Neural progenitor cell (in vitro differentiated cells): ENCODE data around the gene TPCN2. TPM values are rescaled to one million over a fixed set of nuclear protein-coding genes. Genes with fewer than 3 reads are reported as not detected.

Source experiments
- DNase-seq: peaks from one replicate; pipeline ENCODE4 v3.0.0-alpha.2; 2016; ENCODE audit warnings: low spot score
- H2AFZ ChIP-seq: fragments of 200-600 bp; sonication (generic); replicated peaks from 2 replicates; pipeline ENCODE4 v1.6.1; 2016; ENCODE audit warnings: antibody characterized with exemption
- H3F3A ChIP-seq: fragments of 200-600 bp; sonication (generic); 2 replicates; pipeline ENCODE4 v1.6.1; 2016; ENCODE audit warnings: antibody characterized with exemption, low read depth
- H3K27ac ChIP-seq: fragments of 200-600 bp; sonication (generic); 2 replicates; pipeline ENCODE4 v1.5.1; 2016; ENCODE audit warnings: mild to moderate bottlenecking
- H3K27me3 ChIP-seq: fragments of 200-600 bp; sonication (generic); 2 replicates; pipeline ENCODE4 v1.6.1; 2016; ENCODE audit warnings: mild to moderate bottlenecking, moderate library complexity
- H3K36me3 ChIP-seq: fragments of 200-600 bp; sonication (generic); 2 replicates; pipeline ENCODE4 v1.5.1; 2016
- H3K4me1 ChIP-seq: fragments of 200-600 bp; sonication (generic); 2 replicates; pipeline ENCODE4 v1.6.1; 2016; ENCODE audit warnings: mixed run types
- H3K4me2 ChIP-seq: fragments of 200-600 bp; sonication (generic); 2 replicates; pipeline ENCODE4 v1.6.1; 2016
- H3K4me3 ChIP-seq: fragments of 200-600 bp; sonication (generic); 2 replicates; pipeline ENCODE4 v1.5.1; 2016
- H3K79me2 ChIP-seq: fragments of 200-600 bp; sonication (generic); 2 replicates; pipeline ENCODE4 v1.6.1; 2016; ENCODE audit warnings: low read depth
- H3K9ac ChIP-seq: fragments of 200-600 bp; sonication (generic); 2 replicates; pipeline ENCODE4 v1.6.1; 2016
- H3K9me3 ChIP-seq: fragments of 200-600 bp; sonication (generic); 2 replicates; pipeline ENCODE4 v1.5.1; 2016; ENCODE audit warnings: low read depth
- H4K20me1 ChIP-seq: fragments of 200-600 bp; sonication (generic); 2 replicates; pipeline ENCODE4 v1.6.1; 2016; ENCODE audit warnings: low read depth
- H3K27ac Mint-ChIP-seq: 3 replicates; pipeline ENCODE4 v1.8.0; 2021; ENCODE audit warnings: mixed read lengths
- H3K27me3 Mint-ChIP-seq: 2 replicates; pipeline ENCODE4 v1.8.0; 2022; ENCODE audit warnings: low read depth, mild to moderate bottlenecking, inconsistent platforms, moderate library complexity, mixed read lengths; ENCODE audit not compliant: insufficient read depth
- H3K36me3 Mint-ChIP-seq: 3 replicates; pipeline ENCODE4 v1.8.0; 2021; ENCODE audit warnings: mixed read lengths
- H3K4me1 Mint-ChIP-seq: 3 replicates; pipeline ENCODE4 v1.8.0; 2021; ENCODE audit warnings: mixed read lengths
- H3K4me3 Mint-ChIP-seq: 3 replicates; pipeline ENCODE4 v1.8.0; 2021; ENCODE audit warnings: mild to moderate bottlenecking, moderate library complexity, mixed read lengths
- H3K9me3 Mint-ChIP-seq: 3 replicates; pipeline ENCODE4 v1.8.0; 2020; ENCODE audit warnings: mixed read lengths
- EZH2 ChIP-seq: fragments of 200-600 bp; sonication (generic); IDR thresholded peaks from 2 replicates; pipeline ENCODE4 v1.6.1; 2017; ENCODE audit warnings: antibody characterized with exemption, mild to moderate bottlenecking, moderate library complexity
- EZH2phosphoT487 ChIP-seq: fragments of 200-600 bp; sonication (generic); IDR thresholded peaks from 2 replicates; pipeline ENCODE4 v1.6.1; 2017; ENCODE audit warnings: antibody characterized with exemption
- total RNA-seq: library from RNA; depleted of rRNA; stranded (reverse); fragments of >200 nt; gene quantifications from 2 replicates; pipeline ENCODE4 v1.2.3, GENCODE V29; 2015; ENCODE audit warnings: low replicate concordance
- TF ChIP-seq, protein P1 (sequence below): fragments of 200-600 bp; sonication (generic); IDR thresholded peaks from 2 replicates; pipeline ENCODE4 v1.5.1; 2017; ENCODE audit warnings: antibody characterized with exemption, mild to moderate bottlenecking

Gene TPCN2
- total RNA-seq, 1 donor from 2014 or later = 7.2 TPM

DNA sequence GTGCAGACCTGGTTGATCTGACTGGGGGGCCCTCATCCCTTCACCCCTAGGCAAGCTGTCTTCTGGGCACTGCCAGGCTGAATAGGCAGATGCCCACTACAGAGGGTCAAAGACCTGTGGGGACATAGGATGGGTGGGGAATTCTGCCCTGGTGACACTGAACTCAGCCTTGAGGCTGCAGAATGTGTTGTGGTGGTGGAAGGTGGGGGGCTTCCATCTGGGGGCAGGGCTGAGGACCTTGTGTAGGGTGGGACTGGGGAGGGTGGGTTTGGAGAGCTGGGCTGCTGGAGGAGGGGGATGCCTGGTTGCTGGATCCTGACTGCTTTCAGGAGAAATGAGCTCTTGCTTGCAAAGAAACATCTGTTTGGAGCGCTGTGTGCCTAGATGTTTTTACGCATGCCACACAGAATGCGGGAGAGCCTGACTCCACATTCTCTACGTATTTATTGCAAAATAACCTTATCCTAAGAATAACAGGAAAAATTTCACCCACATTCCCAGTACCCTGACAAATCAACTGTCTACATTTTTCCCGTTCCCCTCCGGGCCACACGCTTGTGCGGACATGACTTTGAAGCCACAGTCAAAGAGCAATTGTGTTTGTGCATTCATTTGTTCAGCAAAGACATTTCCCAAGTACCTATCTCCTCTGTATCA, 125.3 kb downstream of the TPCN2 start:
- H3K4me3 ChIP-seq = no peak overlapping the region
- no peaks in the 10 kb centered on the region for H4K20me1 ChIP-seq
- Mint-ChIP-seq H3K4me3 (no peak overlapping the region), H3K4me1 (peaks cover 3% of the 10 kb centered on the region), H3K36me3 (no peaks in the 10 kb centered on the region), H3K27me3 (peaks cover 11% of the 10 kb centered on the region), H3K9me3 (peaks cover 21% of the 10 kb centered on the region), H3K27ac (no peak overlapping the region)
- H3K36me3 ChIP-seq = no peaks in the 10 kb centered on the region
- H3K79me2 ChIP-seq = no peaks in the 10 kb centered on the region
- H3K4me2 ChIP-seq = no peak overlapping the region
- H2AFZ ChIP-seq = no peak overlapping the region
- TF ChIP-seq, protein P1, sequence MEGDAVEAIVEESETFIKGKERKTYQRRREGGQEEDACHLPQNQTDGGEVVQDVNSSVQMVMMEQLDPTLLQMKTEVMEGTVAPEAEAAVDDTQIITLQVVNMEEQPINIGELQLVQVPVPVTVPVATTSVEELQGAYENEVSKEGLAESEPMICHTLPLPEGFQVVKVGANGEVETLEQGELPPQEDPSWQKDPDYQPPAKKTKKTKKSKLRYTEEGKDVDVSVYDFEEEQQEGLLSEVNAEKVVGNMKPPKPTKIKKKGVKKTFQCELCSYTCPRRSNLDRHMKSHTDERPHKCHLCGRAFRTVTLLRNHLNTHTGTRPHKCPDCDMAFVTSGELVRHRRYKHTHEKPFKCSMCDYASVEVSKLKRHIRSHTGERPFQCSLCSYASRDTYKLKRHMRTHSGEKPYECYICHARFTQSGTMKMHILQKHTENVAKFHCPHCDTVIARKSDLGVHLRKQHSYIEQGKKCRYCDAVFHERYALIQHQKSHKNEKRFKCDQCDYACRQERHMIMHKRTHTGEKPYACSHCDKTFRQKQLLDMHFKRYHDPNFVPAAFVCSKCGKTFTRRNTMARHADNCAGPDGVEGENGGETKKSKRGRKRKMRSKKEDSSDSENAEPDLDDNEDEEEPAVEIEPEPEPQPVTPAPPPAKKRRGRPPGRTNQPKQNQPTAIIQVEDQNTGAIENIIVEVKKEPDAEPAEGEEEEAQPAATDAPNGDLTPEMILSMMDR = no peak
- TF ChIP-seq EZH2phosphoT487 (no peak), EZH2 (no peak)
- no peak for DNase-seq
- no peak overlapping the region for H3K27ac ChIP-seq
- H3K9ac ChIP-seq = no peak overlapping the region
- H3F3A ChIP-seq = no peaks in the 10 kb centered on the region
- no peaks in the 10 kb centered on the region for H3K4me1 ChIP-seq
- H3K9me3 ChIP-seq = no peaks in the 10 kb centered on the region
- no peaks in the 10 kb centered on the region for H3K27me3 ChIP-seq

DNA sequence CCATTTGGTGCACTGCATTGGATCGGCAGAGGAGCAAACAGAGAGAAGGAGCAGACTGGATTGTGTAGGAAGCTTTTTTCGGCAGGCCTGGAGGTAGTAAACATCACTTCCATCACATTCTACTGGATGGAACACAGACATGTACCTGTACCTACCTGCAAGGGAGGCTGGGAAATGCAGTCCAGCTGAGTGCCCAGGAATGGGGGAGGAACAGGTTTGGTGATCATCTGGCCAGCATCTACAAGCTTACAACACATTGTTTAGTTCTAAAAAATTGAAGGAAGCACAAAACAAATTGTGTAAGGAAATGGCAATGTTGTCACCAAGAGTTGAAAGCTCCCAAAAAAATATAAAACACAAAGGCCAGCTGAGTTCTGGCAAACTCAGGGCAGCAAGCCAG, 126.1 kb downstream of the TPCN2 start:
- no peak overlapping the region for H3K27ac Mint-ChIP-seq
- Histone ChIP-seq H3K36me3 (no peaks in the 10 kb centered on the region), H3K9me3 (no peaks in the 10 kb centered on the region), H3K79me2 (no peaks in the 10 kb centered on the region), H3K27me3 (no peaks in the 10 kb centered on the region), H4K20me1 (no peaks in the 10 kb centered on the region), H3K4me3 (no peak overlapping the region), H3F3A (no peaks in the 10 kb centered on the region), H3K9ac (no peak overlapping the region), H3K4me1 (no peaks in the 10 kb centered on the region), H3K4me2 (no peak overlapping the region), H3K27ac (no peak overlapping the region), H2AFZ (no peak overlapping the region)
- no peaks in the 10 kb centered on the region for H3K36me3 Mint-ChIP-seq
- H3K4me3 Mint-ChIP-seq = no peak overlapping the region
- peaks cover 17% of the 10 kb centered on the region for H3K9me3 Mint-ChIP-seq
- DNase-seq = no peak
- H3K27me3 Mint-ChIP-seq = peaks cover 6% of the 10 kb centered on the region
- peaks cover 3% of the 10 kb centered on the region for H3K4me1 Mint-ChIP-seq
- no peak for TF ChIP-seq EZH2phosphoT487
- TF ChIP-seq, protein P1 = no peak
- no peak for TF ChIP-seq EZH2

DNA sequence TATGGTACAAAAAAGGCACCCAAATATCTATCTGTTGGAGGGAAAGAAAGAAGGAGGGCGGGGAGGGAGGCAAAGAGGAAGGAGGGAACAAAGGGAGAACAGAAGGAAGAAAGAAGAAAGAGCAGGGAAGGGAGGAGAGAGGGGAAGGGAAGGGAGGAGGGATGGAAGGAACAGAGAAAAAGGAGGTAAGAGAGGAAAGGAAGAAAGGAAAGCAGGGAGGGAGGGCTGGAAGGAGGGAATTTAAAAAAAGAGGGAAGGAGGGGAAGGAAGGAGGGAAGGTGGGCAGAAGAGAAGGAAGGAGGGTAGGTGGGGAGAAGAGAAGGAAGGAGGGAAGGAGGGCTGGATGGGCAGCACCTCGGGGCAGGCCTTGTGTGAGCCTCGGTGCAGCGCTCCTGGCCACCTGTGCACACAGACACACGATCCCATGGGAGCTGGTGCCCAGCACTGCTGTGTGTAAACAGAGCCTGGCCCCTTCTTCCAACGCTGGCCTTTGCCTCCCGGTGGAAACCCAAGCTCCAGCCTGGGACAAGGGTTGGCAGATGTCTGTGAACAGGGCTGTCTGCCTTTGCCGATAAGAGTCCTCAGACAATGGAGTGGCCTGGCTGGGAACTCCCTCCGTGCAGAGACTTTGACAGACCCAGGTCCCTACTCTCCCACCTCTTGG, 130.2 kb downstream of the TPCN2 start:
- TF ChIP-seq EZH2 (no peak), EZH2phosphoT487 (no peak)
- TF ChIP-seq, protein P1 = no peak
- Histone ChIP-seq H3K27me3 (no peaks in the 10 kb centered on the region), H2AFZ (peak overlapping the region; percentile 26), H3K9ac (no peak overlapping the region), H3K9me3 (no peaks in the 10 kb centered on the region), H3K4me1 (no peaks in the 10 kb centered on the region), H3K79me2 (no peaks in the 10 kb centered on the region), H3K4me3 (no peak overlapping the region), H4K20me1 (no peaks in the 10 kb centered on the region), H3F3A (no peaks in the 10 kb centered on the region), H3K27ac (no peak overlapping the region), H3K36me3 (no peaks in the 10 kb centered on the region), H3K4me2 (no peak overlapping the region)
- H3K9me3 Mint-ChIP-seq = peaks cover 20% of the 10 kb centered on the region
- no peak overlapping the region for H3K27ac Mint-ChIP-seq
- H3K4me3 Mint-ChIP-seq = no peak overlapping the region
- H3K27me3 Mint-ChIP-seq = peaks cover 5% of the 10 kb centered on the region
- DNase-seq = no peak
- no peaks in the 10 kb centered on the region for H3K36me3 Mint-ChIP-seq
- H3K4me1 Mint-ChIP-seq = peaks cover 7% of the 10 kb centered on the region
